NK-92 (cell line): ENCODE data around the gene TBPL1.
"Not testable (repeated sequence)": the region's sequence is repeated elsewhere in the genome, so short reads cannot be mapped to it uniquely, and the experiment has no call there.

Experiments used
- DNase-seq: peaks from one replicate; lab custom pipeline; 2025; ENCODE audit not compliant: unreplicated experiment; lab: John Stamatoyannopoulos, UW

TBPL1 gene

DNA sequence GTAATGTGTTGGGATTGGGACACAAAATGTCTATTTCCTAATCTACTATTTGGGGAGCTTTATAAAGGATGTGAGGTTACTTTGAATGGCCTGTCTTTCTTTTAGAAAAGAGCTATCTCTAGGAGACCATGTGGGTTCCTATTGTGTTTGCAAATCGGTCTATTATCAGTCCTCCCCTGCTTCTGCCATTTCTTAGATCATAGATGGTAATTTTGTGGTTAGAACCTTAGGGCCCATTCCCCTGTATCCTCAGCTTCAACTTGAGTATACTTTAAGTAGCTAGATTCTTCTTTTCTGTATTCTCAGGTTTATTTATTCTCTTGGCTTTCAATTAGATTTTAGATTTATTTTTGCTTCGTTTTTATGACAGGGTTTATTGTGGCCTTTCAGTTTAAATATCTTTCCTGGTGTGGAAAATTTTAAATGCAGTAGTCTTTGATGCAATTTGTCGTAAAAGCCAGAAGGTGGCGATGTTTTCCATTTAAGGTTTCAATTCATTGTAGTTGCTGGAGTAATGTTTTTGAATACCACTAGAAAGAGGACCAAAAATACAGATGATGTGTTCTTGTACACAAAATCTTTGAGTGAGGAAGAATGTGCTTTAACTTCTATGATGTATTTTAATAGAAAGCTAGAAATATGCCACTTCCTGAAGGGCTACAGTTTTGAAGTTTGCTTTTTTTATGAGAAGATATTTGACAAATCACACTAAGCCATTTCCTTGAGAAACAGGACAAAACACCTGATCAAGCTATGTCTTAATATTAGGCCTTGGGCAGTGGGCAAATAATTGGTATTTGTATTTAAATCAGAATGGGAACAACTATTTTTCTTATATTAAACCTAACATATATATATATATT is 20.3 kb downstream of the TBPL1 start:
- no peak for DNase-seq

GRCh38 chr6:133977983-133978895 is 25.2 kb downstream of the TBPL1 start:
- no peak for DNase-seq

DNA sequence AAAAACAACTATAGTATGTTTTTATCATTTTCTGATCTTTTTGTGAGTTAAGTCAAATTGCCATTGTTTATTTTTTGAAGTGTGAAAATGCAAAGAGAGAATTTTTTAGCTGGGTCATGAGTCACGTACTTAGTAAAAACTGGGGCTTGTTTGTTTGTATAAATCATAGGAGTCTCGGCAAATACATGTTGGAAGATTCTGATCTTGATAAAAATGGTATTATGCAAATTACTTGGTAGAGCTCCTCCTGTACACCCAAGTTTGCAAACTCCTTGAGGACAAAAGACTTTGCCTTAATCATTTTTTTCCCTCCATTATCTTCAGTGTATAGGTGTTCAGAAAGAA is 25.8 kb downstream of the TBPL1 start:
- no peak for DNase-seq

GRCh38 chr6:133979269-133979963 is 26.4 kb downstream of the TBPL1 start:
- DNase-seq = not testable (repeated sequence)

DNA sequence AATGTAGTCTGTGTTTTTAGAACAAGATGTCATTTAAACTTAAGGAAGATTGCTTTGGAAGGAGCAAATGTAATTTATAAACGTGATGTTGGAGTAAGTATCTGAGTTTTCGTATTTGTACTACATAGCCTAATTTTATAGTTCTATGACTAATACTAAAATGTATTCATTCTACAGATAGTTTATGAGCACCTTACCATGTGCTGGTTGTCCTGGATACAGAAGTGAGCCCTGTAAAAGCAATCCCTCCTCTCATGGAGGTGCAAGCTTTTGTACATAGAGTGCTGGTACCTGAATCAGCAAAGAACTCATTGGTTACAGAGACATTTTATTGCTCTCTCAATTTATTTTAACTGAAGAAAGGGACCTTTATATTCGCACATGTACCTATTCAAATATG is 27.1 kb downstream of the TBPL1 start:
- no peak for DNase-seq

DNA sequence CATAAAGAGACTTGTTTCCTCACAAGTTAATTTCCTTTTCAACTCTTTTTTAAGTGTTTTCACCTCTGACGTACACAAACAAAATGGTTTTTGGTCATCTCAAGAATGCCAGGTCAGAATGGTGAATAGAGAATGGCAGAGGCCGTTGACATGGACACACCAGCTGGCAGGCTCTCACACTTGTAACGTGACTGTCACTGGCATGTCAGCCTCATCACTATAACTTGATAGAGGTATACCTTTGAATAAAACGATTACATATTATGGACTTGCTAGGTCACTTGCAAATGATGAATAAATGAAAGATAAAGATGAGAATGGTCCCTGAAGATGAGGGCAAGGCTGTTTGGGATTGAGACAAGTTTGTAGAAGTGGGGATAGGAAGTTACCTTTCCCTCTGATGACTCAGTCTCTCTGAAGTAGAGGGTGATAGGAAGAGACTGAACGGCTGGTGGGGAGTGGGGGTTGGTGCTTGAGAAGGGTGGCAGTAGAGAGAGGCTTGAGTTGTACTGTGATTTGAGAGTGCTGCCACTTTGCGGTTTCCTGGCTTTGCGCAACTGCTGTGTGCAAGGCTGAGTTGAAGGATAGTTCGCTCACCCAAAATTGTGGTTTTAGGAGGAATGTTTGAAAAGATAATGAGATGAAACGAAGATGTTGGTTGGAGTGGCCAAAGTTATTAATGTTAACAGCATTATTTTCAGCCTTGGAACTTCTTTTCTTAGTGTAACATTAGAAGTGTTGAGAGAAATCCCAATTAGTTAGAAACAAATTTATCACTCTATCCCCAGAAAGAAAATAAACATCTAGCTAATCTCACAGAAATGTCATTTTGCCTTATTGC is 30.3 kb downstream of the TBPL1 start:
- no peak for DNase-seq

DNA sequence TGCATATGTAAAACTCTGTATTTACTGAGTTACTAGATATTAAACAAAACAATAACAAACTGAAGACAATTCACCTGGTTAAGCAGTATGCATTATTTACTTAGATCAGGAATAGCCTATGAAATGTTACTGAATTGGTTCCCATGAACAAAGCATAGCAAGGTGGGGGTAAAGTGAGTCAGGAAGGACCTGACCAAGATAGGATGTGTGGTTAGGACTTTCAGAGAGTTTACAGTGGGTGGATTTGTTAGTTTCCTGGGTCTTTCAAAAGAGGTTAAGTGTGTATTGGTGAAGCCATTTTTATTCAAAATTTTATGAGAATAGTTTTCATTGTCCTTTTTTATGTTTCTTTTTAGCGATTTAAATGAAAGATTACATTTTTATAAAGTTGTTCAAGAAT is 32.9 kb downstream of the TBPL1 start:
- DNase-seq = no peak

DNA sequence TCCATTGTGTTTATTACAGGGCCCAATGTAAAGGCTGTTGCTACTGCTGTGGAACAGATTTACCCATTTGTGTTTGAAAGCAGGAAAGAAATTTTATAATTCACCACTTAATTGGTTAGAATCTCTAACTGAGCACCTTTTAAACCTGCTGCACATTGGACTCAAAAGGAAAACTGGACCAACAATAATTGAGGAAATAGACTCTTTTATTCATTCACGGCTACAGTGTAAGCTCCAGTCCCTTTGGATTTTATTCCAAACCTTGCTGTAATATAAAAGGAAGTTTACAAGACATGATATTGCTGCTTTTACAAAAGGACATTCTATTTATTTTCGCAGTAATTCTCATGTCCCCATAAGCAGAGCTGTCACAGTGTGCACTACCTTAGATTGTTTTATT is 33.9 kb downstream of the TBPL1 start:
- no peak for DNase-seq

DNA sequence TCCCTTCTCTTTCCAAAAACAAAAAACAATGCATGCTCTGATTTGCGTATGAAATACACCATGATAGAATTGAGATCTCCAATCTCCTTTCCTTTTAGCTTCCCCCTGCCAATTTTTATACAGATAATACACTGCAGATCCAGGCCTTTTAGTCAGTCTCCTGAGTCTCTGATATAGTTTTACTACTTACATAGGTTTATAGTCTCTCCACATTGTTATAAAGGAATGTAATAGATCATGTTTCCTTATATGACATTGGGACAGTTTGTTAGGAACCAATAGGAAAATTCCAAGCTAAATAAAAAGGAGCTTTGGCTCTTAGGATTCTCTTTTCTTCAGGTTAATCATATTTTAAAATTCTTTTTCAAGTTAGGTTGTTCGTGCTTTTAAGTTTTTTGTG is 36.5 kb downstream of the TBPL1 start:
- no peak for DNase-seq

DNA sequence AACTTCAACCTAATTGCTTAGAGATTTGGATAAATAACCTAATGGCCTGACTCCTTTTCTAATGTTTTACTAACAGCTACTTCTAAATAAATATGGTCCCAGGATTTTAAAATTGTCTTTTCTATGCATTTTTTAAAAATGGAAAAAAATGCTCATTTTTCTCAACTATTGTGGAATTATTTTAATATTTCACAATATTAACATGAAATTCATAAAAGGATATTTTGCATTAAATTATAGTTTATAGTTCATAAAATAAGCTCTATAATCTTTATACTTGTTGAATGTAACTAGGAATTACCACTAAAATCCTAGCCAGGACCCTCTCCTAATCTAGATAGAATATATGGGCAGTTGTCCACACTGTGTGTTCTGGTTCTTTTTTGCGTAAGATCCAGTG is 37.3 kb downstream of the TBPL1 start:
- no peak for DNase-seq

GRCh38 chr6:133991096-133991593 is 38.1 kb downstream of the TBPL1 start:
- DNase-seq = no peak

DNA sequence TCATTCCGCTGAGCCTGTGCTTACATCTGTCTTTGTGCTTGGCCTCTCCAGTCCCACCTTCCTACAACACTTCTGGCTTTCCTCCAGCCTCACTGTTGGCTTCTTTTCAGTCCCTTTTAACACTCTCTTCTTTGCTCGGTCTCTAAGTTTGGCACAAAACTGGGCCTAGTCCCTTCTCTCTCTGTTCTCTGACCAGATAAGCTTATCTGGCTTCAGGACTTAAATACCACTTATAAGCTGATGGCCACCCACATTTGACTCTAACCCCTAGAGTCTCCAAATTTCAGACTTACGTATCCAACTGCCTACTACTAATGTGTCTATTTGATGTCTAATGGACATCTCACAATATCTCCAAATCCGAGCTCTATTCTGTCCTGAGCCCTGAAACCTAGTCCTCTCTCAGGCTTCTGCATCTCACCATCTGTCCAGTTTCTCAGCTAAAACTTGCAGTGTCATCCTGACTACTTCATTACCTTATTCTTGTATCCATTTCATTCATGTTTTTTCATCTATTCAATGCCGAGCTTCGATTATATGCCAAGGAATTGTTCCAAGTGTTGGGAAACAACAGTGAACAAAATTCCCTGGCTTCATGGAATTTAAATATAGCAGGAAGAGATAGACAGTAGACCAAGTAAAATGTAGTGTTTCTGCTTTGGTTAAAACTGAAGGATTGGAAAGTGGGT is 40.1 kb downstream of the TBPL1 start:
- no peak for DNase-seq

- no peak for DNase-seq
Observed at GRCh38 chr6:133995296-133995695, 42.3 kb downstream of the TBPL1 start.

- DNase-seq = no peak
Observed at GRCh38 chr6:133995758-133996157, 42.7 kb downstream of the TBPL1 start.

DNA sequence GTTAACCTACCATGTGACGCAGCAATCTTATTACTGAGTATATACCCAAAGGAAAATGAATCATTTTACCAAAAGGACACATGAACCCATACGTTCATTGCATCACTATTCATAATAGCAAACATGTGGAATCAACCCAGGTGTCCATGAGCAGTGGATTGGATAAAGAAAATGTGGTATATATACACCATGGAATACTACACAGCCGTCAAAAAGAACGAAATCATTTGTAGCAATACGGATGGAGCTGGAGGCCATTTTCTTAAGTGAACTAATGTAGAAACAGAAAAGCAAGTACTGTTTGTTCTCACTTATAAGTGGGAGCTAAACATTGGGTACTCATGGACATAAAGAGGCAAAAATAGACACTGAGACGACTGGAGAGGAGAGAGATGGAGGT is 44.2 kb downstream of the TBPL1 start:
- DNase-seq = no peak

DNA sequence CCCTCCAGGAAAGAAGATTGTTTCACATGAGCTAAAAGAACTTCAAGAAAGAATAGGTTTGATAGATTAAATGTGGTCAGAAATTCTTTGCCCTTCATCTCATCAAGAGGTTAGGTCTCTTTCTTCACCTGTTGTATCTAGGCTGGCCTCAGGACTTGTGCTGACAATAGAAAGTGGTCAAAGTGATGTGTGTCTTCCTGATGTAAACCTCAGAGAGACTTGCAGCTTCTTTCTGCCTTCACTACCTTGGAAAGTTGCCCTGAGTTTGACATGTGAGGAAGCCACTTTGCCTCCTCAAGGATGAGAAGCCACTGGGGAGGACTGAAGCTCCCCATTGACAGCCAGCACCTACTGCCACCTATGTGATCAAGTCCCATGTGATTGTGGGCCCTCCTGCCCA is 46.3 kb downstream of the TBPL1 start:
- DNase-seq = no peak

- DNase-seq = no peak
Observed at GRCh38 chr6:134000443-134000842, 47.4 kb downstream of the TBPL1 start.

DNA sequence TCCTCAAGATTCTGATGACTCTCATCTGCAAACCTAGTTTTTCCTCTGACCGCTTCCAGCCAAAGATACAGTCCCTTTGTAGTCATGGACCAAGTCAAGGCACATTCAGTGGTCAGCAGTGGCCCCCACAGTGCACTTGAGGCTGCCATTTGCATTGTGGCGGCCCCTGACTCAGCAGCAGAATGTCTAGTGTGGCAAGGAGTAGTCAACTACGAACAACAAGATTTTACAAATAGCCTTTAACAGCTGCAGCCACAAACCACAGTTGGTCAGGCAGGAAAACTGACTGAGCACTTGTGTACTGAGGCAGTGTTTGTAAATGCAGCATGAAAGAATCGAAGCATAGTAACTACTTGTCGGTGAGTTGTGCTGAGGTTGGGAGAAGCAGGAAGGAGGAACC is 49.8 kb downstream of the TBPL1 start:
- no peak for DNase-seq

- DNase-seq = no peak
Observed at GRCh38 chr6:134003542-134003951, 50.5 kb downstream of the TBPL1 start.

GRCh38 chr6:134004714-134005113 is 51.7 kb downstream of the TBPL1 start:
- DNase-seq = no peak
